HG03060 (cell line): ENCODE data around the gene ARVCF.

Source experiments
- ATAC-seq: cut with Tn5 transposase; IDR thresholded peaks from one replicate; pipeline ENCODE4 v1.9.1; 2021; ENCODE audit warnings: low read depth, moderate number of reproducible peaks; ENCODE audit not compliant: unreplicated experiment

ARVCF gene

GRCh38 chr22:19964701-19965386 lies 51.8 kb downstream of the ARVCF start:
- ATAC-seq: no peak

GRCh38 chr22:19963863-19964642 lies 52.6 kb downstream of the ARVCF start:
- no peak for ATAC-seq

DNA sequence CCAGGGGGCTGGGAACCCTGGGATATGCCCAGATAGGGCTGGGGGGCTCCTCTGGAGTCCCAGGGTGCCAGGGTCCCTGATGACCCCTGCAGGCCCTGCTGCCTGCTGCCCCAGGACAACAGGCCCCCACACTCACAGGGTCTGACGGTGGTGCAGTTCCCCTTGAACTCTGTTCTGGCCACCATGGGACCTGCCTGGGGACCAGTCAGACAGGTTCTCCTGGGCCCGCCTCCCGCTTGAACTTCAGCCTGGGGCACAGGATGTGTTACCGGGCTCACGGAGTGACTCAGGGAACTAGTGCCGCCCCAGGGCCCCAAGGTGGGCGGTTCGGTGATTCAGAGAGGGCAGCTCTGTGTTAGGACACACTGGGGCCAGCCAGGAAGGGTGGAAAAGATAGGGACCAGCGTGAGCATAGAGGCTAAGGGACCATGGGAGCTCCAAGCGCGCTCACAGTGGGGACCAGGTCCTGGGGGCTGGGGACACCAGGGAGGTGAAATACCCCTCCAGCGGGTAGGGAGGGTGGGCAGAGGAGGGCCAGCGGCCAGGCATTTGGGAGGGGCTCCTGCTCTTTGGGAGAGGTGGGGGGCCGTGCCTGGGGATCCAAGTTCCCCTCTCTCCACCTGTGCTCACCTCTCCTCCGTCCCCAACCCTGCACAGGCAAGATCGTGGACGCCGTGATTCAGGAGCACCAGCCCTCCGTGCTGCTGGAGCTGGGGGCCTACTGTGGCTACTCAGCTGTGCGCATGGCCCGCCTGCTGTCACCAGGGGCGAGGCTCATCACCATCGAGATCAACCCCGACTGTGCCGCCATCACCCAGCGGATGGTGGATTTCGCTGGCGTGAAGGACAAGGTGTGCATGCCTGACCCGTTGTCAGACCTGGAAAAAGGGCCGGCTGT lies 53.5 kb downstream of the ARVCF start:
- ATAC-seq: no peak

GRCh38 chr22:19962246-19962908 lies 54.2 kb downstream of the ARVCF start:
- no peak for ATAC-seq

GRCh38 chr22:19961868-19962245 lies 54.8 kb downstream of the ARVCF start:
- no peak for ATAC-seq

GRCh38 chr22:19961201-19961580 lies 55.4 kb downstream of the ARVCF start:
- no peak for ATAC-seq

- no peak for ATAC-seq
Measured at GRCh38 chr22:19960491-19961200, 56.0 kb downstream of the ARVCF start.

DNA sequence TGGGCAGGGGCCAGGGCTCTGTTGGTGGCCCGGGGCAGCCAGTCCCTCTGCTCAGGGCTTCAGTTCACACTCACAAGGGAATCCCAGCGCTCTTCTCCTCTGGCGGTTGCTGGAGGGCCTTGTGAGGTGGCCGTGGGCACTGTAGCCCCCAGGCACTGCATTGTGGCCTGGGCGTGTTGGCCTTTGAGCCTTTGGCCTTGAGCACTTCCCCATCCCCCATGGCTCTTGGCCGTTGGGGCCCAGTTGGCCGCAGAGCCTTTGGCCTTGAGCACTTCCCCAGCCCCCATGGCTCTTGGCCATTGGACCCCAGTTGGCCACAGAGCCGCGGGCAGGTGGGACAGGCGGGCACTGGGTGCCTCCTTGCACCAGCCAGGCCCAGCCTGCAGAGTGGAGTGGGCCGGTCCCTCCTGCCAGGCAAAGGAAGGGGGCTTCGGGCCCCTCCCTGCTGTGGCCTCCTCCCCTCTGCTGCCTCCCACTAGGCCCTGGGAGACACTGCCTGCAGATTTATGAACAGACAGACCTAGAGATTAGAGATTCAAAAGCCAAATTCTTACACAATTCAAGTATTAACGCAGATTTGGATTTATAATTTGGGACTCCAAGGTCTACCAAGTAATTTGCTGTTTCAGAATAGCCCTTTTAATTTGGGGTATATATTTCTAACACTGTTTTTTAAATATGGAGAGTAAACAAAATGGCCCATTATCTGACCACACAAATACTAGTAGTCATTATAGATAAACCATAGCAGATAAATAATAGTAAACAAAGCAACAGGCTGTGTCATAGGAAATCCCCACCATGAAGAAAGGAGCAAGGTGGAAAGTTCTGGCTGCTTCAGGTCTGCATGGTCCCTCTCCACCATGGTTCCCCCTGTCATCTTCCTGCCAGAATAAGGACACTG lies 56.8 kb downstream of the ARVCF start:
- ATAC-seq: no peak

DNA sequence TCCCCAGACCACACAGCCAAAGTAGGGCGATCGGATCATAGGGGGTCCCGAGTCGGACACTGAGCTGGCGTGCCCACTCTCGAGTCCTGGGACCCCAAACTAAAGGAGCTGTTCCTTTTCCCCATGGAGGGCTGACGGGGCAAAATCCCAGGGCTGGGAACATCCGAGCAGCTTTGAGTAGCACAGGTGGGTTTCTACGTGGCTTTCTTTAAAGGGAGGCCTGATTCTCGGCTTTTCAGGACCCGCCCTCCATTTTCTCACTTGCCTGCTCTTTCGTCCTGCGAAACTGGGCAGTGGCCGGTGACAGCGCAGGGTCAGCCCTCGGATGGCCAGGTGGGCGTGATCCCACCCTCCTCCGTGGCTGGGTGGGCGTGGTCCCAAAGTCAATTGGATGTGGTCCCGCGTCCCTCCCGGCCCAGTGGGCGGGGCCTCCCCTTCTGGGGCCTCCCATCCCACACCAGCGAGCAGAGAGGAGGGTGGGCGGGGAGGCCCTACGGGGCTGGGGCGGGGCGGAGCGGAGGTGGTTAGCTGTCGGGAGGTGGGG lies 57.5 kb downstream of the ARVCF start:
- no peak for ATAC-seq

DNA sequence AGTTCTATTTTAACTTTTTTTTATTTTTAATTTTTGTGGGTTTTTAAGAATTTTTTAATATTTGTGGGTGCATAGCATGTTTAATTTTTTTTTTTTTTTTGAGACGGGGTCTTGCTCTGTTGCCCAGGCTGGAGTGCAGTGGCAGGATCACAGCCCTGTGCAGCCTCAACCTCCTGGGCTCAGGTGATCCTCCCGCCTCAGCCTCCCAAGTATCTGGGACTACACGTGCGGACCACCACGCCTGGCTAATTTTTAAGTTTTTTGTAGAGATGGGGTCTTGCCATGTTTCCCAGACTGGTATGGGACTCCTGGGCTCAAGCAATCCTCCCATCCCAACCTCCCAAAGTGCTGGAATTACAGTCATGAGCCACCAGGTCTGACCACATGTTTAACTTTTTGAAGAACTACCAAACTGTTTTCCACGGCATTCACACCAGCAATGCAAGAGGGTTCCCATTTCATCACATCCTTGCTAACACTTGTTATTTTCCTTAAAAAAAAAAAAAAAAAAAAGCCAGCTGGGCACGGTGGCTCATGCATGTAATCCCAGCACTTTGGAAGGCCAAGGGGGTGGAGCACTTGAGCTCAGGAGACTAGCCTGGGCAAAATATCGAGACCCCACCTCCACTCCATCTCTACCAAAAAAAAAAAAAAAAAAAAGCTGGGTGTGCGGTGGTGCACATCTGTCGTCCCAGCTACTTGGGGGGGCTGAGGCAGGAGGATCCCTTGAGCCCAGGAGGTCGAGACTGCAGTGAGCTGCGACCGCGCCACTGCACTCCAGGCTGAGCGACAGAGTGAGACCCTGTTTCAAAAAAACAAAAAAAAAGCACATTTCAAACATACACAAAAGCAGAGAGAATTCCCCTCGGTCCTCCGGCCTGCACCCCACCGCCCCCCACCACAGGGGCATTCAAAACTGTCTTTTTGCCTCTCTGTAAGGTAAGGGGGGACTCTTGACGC lies 58.3 kb downstream of the ARVCF start:
- ATAC-seq: no peak

DNA sequence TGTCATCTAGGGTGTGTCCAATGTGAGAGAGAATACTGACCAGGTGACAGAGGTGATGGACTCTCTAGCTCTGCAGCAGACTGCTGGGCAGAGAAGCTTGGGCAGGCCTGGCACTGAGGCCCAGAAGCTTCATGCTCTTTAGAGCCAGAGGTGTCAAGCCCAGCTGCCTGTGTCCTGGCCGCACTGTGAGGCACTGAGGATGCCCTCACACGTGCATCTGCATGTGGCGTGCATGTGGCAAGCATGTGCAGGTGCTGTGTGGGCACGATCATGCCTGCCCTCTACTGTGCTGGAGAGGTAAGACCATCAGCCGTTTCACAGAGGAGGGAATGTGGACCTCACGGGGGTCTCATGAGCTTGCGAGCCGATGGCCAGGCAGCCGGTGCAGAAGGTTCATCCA lies 59.2 kb downstream of the ARVCF start:
- ATAC-seq: no peak

GRCh38 chr22:19955241-19956128 lies 61.1 kb downstream of the ARVCF start:
- no peak for ATAC-seq

- ATAC-seq: no peak
Measured at GRCh38 chr22:19951346-19951745, 65.3 kb downstream of the ARVCF start.

DNA sequence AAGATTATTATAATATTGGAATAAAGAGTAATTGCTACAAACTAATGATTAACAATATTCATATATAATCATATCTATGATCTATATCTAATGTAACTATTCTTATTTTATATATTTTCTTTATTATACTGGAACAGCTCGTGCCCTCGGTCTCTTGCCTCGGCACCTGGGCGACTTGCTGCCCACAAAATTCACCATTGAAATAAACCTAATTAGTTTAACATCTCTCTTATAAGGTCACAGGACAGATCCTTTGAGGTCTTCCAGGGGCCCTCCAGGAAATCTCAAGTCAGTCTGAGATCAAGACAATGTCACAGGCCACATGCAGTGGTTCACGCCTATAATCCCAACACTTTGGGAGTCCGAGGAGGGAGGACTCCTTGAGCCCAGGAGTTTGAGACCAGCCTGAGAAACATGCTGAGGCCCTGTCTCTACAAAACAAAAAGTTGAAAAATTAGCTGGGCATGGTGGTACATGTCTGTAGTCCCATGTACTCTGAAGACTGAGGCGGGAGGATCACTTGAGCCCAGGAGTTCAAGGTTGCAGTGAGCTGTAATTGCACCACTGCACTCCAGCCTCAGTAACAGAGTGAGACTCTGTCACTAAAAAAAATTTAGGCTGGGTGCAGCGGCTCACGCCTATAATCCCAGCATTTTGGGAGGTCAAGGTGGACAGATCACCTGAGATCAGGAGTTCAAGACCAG lies 68.4 kb downstream of the ARVCF start:
- no peak for ATAC-seq

DNA sequence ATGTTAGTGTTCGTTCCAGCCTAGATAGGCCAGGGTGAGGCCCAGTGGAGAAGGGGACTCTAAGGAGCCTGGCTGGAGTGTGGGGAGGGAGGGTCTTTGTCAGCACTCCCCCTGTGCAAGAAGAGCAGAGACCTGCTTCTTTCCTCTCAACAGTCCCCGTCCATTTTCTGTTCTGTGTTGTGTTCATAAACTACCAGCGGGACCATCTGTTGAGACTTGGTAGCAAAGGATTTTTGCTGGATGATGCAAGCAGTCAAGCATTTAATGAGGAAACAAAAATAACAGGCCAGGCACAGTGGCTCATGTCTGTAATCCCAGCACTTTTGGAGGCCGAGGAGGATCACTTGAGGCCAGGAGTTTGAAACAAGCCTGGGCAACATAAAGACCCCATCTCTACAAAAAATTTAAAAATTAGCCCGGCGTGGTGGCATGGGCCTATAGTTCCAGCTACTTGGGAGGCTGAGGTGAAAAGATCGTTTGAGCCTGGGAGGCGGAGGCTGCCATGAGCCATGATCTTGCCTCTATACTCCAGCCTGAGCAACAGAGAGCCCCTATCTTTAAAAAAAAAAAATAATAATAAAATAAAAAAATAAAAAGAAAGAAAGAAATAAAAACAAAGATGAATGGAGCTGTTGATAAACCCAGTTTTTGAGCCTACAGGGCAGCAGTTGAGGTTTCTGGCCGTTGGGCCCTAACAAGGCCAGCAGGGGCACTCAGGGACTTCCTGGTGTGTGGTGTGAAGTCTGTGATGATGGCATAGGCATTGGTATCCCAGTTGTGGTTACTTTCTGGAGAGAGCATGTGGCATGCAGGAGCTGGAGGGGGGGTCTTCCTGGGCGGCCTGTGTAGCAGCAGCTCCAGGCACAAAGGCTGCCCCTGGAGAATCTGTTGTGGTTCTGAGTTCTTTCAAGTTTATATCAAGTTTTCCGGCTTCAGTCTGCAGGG lies 73.3 kb downstream of the ARVCF start:
- no peak for ATAC-seq
